ENCODE measurements around the gene SPRY1.

GRCh38 chr4:123405267-123405865, 8.8 kb downstream of the SPRY1 start:
- TF ChIP-seq POLR2A (IDR thresholded peaks at IDR 0.05): no peak
- no peak for TF ChIP-seq CTCF (IDR thresholded peaks at IDR 0.05)
